SW 1271 (cell line): ENCODE results near the gene BRD1.
"Not testable (repeated sequence)": the region's sequence is repeated elsewhere in the genome, so short reads cannot be mapped to it uniquely, and the experiment has no call there.

Experiments
- DNase-seq, 2 experiments: peaks; one replicate each; lab custom pipeline; 2025; lab: John Stamatoyannopoulos, UW

BRD1 gene

GRCh38 chr22:49852898-49853894, 25.5 kb upstream of the BRD1 start, which contains the start of gene ZBED4:
TSS of gene ZBED4 (plus strand) at chr22:49853844. CDS start at chr22:49883663, 29,819 bp downstream.
- peak; percentile 67 to 89 for DNase-seq

- not testable (repeated sequence) for DNase-seq
Observed at GRCh38 chr22:49852568-49852897, 24.9 kb upstream of the BRD1 start.

GRCh38 chr22:49850959-49851802, 23.5 kb upstream of the BRD1 start:
- DNase-seq = no peak

- no peak for DNase-seq
Observed at GRCh38 chr22:49850021-49850911, 22.6 kb upstream of the BRD1 start.

GRCh38 chr22:49849161-49850020, 21.7 kb upstream of the BRD1 start:
- no peak for DNase-seq

GRCh38 chr22:49848690-49849160, 21.1 kb upstream of the BRD1 start:
- no peak for DNase-seq

GRCh38 chr22:49847751-49848689, 20.3 kb upstream of the BRD1 start:
- no peak for DNase-seq

GRCh38 chr22:49845666-49846459, 18.2 kb upstream of the BRD1 start:
- DNase-seq = no peak

GRCh38 chr22:49845241-49845640, 17.6 kb upstream of the BRD1 start:
- DNase-seq = no peak

- DNase-seq = no peak
Observed at GRCh38 chr22:49838771-49839717, 11.4 kb upstream of the BRD1 start.

- DNase-seq = no peak
Observed at GRCh38 chr22:49833340-49834007, 5.8 kb upstream of the BRD1 start.

- no peak for DNase-seq
Observed at GRCh38 chr22:49829044-49829853, 1.6 kb upstream of the BRD1 start.

- no peak for DNase-seq
Observed at GRCh38 chr22:49828599-49828965, 909 bp upstream of the BRD1 start.

- no peak for DNase-seq
Observed at GRCh38 chr22:49827271-49827852, 311 bp downstream of the BRD1 start.

GRCh38 chr22:49826603-49827270, 936 bp downstream of the BRD1 start:
- DNase-seq = no peak
